Renal cortex interstitium (tissue), 11 donors: ENCODE measurements around the gene KLF2. TPM values are rescaled to one million over a fixed set of nuclear protein-coding genes. Genes with fewer than 3 reads are reported as not detected.

Experiments
- DNase-seq, 11 donors: peaks; one replicate each; pipeline ENCODE4 v3.0.0-alpha.2; 2013; ENCODE audit warnings: low read depth in 9 of 11, low spot score in 4 of 11; ENCODE audit errors: extremely low read depth in 1 of 11
- polyA plus RNA-seq, 3 donors: library from polyadenylated mRNA; unstranded; fragments of 120-200 nt; gene quantifications; one replicate each; pipeline ENCODE4 v1.2.1, GENCODE V29; 2013; ENCODE audit not compliant: insufficient read length in 3 of 3

Gene KLF2
- polyA plus RNA-seq, 3 donors, result 21.7 to 37.8 (median 25.6) TPM

GRCh38 chr19:16369664-16370576, 45.3 kb downstream of the KLF2 start:
- no peak for DNase-seq

- DNase-seq, result no peak
These were observed 46.2 kb downstream of the KLF2 start for GRCh38 chr19:16370641-16371391.

- no peak for DNase-seq
These were observed 46.9 kb downstream of the KLF2 start for GRCh38 chr19:16371540-16371986.

- no peak for DNase-seq
These were observed 47.7 kb downstream of the KLF2 start for GRCh38 chr19:16372065-16372915.

GRCh38 chr19:16373079-16373478, 48.5 kb downstream of the KLF2 start:
- DNase-seq, result no peak

- DNase-seq, result no peak
These were observed 48.9 kb downstream of the KLF2 start for GRCh38 chr19:16373532-16373931.

GRCh38 chr19:16373989-16374388, 49.4 kb downstream of the KLF2 start:
- DNase-seq, result no peak

- no peak for DNase-seq
These were observed 49.8 kb downstream of the KLF2 start for GRCh38 chr19:16374436-16374835.

- no peak for DNase-seq
These were observed 50.7 kb downstream of the KLF2 start for GRCh38 chr19:16375157-16375935.

GRCh38 chr19:16375936-16376185, 51.2 kb downstream of the KLF2 start:
- no peak for DNase-seq

GRCh38 chr19:16376241-16376640, 51.6 kb downstream of the KLF2 start:
- DNase-seq, result no peak

GRCh38 chr19:16376649-16377048, 52.0 kb downstream of the KLF2 start:
- no peak for DNase-seq

- no peak for DNase-seq
These were observed 52.9 kb downstream of the KLF2 start for GRCh38 chr19:16377521-16377920.

Other genes with a start within 250 kb of the KLF2 start
- 100 to 1,000 TPM; 525 to 623 (median 557) TPM for gene TPM4, start 248.3 kb upstream of the KLF2 start, polyA plus RNA-seq
- 10 to 100 TPM; 70.7 to 96.3 (median 95.6) TPM for gene RAB8A, start 212.9 kb upstream of the KLF2 start, polyA plus RNA-seq
- 1 to 10 TPM in 1 of 3 donors, under 1 TPM in 2; 0.30 to 1.3 (median 0.51) TPM for gene HSH2D, start 181.1 kb upstream of the KLF2 start, polyA plus RNA-seq
- gene CIB3, start 151.3 kb upstream of the KLF2 start, polyA plus RNA-seq, result not detected
- 100 to 1,000 TPM; 102 to 130 (median 127) TPM for gene FAM32A, start 139.4 kb upstream of the KLF2 start, polyA plus RNA-seq
- 10 to 100 TPM; 54.3 to 70.2 (median 67.7) TPM for gene AP1M1, start 126.9 kb upstream of the KLF2 start, polyA plus RNA-seq
- gene EPS15L1, start 147.1 kb downstream of the KLF2 start, polyA plus RNA-seq, result 10 to 100 TPM; 27.4 to 32.1 (median 30.0) TPM
- not detected for gene CALR3, start 171.3 kb downstream of the KLF2 start, polyA plus RNA-seq
- 10 to 100 TPM; 15.0 to 16.7 (median 16.2) TPM for gene C19orf44, start 171.6 kb downstream of the KLF2 start, polyA plus RNA-seq
- gene CHERP, start 217.6 kb downstream of the KLF2 start, polyA plus RNA-seq, result 10 to 100 TPM; 37.7 to 54.3 (median 48.5) TPM
- 10 to 100 TPM; 40.9 to 48.8 (median 42.6) TPM for gene SLC35E1, start 247.6 kb downstream of the KLF2 start, polyA plus RNA-seq